HG03558 (cell line): Measurements from ENCODE around the gene TFF2.

Experiments
- ATAC-seq: cut with Tn5 transposase; IDR thresholded peaks from one replicate; pipeline ENCODE4 v1.9.1; 2021; ENCODE audit warnings: moderate number of reproducible peaks; ENCODE audit not compliant: unreplicated experiment; ENCODE audit errors: extremely low read depth

Gene TFF2

DNA sequence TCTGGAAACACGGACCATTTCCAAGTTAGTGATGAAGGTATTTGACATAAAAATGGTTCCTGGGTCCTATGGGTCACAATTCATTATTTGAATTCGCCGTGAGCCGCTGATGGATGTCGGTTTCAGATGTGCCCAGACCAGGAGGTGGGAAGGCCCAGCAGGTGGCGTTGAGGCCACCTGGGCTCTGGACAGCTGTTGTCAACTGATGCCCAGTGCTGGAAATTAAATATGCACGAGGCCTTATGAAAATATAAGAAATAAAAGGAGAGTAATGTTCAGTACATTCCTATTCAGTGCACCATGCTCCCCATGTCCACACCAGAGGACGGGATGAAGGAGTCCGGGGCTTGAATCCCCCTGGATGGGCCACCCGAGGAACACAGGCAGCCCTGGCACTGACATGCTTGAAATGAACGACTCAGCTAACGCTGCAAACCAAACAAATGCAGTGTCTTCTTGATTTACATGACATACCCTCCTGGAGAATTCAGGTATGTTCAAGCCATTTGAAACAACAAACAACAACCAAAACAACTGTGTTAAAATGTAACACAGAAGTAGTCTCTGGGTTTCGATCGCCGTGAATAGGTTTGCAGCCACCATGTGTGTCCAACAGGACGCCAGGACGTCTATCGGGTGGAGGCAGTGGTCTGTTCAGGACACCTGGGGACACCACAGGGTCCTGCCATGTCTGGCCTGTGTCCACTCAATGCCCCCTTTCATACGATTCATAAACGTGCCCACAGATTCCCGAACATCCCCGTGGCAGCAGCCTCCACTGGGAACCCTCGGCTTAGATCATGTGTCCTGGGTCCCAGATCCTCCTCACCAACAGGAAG, 41.7 kb downstream of the TFF2 start:
- ATAC-seq = no peak

DNA sequence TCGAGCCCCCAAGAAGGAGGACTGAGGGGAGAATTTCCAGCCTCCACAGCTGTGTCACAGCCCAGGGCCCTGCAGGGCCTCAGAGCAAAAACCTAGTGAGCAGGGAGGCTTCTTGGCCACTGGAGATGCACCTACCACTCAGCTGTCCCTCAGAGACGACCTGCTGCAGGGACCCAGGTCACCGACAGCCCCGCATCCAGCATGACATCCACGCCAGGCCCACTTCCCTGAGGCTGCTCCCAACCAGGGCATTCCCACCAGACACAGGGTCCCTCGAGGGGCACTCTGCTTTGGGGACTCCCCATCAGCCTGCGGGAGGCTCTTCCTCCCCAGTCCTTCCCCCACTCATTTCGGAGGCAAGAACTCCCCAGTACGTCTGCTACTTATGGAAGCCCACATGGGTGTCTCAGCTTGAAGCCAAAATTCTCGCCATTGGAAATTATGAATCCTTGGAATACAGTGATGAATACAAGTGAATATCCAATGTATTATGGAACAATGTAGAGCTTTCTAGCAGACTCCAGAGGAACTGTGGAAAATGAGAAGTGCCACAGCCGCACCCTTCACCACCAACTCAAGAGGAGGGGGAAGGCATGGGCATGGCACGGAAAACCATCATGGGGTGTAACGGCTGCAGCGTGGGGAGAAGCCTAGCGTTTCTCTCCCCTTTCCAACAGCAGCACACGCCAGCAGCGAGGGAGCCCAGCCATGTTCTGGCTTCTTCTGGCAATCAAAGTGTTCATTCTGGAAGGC, 42.5 kb downstream of the TFF2 start:
- ATAC-seq = no peak

DNA sequence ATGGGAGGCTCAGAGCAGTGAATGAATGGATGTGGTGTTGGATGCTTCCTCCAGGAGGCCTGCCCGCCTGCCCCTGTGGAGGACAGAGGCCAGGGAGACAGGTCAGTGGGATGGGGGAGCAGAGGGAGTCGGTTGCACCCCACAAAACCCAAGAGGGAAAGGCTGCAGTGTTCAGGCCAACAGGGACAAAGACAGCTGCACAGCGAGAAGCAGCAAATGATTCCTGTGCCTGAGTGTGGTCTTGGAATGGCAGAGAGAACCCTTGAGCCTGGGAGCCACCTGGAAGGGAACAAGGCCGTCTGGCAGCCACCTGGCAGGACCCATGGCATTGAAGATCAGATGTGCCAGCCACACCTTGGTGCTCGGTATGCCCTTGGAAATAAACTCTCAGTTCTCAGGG, 43.7 kb downstream of the TFF2 start:
- ATAC-seq = no peak

DNA sequence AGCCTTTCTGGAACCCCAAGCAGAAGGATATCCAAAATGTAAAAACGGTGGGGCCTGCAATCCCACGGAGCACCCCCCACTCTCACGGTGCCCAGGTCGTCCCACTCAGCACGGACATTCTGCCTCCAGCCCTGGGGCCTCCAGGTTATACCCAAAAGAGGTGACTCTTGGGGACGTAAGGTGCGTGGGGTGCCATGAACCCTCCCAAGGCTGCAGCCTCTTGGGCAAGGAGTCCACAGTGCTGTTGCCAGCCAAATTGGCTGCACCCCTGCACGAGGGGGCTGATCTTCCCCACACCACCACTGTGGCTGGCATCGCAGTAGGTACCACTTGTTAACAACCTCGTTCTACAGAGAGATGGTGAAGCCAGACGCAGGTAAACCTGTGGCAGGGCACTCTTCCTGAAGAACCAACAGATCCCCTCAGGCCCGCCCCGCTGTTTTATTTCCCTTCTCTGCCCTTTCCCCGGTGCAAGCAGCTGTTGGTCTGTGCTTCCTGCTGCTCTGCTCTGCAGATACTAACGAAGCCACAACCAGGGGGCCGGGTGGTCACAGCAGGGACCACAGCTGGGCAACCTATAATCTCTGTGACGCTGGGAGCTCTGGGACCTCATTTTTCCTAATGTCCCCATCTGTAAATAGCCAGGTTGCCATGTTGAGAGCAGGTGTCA, 44.3 kb downstream of the TFF2 start:
- ATAC-seq = no peak

DNA sequence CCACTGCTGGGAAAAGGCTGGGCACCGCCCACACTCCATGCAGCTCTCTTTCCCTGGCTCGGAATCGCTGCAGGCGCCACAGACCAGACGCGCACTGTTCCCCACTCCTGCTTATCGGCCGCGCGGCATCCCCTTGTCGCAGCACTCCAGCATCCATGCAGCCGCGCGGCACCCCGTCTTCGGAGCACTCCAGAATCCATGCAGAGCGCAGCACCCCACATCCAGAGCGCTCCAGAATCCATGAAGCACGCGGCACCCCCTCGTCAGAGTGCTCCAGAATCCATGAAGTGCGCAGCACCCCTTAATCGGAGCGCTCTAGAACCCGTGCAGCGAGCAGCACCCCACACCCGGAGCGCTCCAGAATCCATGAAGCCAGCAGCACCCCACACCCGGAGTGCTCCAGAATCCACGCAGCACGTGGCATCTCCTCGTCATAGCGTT, 45.1 kb downstream of the TFF2 start:
- ATAC-seq = no peak

DNA sequence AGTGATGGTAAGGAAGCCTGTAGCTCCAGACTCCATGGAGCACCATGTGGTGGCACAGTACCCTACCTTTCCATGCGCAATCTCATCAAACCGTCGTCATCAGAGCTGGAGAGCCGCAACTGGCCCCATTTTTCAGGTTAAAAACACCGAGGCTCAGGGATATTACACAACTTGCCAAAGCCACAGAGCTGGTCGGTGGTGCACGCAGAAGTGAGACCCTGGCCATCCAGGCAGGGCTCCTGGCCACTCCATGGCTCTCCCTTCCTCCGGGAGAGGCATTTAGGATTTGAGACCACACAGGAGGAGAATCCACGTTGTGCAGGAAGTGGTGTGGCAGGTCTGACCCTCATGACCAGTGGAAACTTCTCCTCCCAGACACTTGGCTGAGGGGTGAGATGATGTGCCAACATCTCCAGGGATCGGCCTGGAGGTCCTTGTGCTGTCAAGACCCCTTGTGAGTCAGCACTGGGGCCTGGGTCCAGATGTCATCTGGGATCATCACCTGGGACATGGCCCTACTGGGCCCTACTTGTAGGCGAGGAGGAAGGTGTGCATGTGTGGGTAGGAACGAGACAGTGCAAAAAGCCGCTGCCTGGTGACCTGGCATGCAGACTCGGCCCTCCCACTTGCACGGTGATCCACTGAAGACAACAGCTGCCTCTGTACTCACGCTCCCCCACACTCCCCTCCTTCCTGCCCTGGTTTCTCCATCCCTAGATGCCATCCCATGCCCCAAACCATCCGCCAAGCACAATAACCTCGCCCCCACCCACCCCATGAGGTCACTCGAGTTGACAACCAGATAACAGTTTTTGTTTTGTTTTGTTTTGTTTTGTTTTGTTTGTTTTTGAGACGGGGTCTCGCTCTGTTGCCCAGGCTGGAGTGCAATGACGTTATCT, 46.0 kb downstream of the TFF2 start:
- no peak for ATAC-seq

DNA sequence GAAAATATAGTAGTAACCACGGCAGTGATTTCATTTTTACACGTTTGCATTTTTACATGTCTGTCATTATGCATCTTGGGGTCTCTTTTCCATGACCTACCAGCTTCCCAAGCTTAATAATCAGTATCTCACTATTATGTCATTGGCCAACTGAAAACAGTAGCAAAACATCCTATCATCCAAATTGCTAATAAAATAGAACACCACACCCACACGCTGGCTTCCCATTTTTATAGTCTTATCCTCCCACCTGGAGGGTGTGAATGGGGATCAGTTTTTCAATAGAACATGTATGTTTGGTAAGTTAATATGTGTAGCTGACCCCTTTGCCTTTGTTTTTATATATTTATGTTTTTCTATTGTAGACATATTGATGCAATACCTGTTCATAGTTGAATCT, 47.4 kb downstream of the TFF2 start:
- no peak for ATAC-seq

DNA sequence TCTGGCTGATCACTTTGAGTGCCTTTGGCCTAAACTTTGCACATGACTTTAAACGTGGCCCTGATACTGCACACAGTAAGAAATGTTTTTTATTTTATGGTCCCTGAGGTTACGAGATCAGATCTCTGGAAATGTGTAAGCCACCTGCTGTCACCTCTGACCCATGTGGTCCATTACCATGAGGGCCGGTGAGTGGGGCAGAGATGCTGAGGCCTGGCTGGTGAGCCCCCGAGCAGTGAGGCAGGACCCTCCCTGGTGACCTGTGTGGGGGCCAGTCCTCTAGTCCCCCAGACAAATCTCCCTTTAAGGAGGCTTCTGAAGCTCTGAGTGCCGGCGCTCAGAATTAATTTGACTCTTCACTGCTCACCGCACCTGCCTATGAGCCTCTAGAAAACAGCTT, 48.0 kb downstream of the TFF2 start:
- ATAC-seq = no peak

DNA sequence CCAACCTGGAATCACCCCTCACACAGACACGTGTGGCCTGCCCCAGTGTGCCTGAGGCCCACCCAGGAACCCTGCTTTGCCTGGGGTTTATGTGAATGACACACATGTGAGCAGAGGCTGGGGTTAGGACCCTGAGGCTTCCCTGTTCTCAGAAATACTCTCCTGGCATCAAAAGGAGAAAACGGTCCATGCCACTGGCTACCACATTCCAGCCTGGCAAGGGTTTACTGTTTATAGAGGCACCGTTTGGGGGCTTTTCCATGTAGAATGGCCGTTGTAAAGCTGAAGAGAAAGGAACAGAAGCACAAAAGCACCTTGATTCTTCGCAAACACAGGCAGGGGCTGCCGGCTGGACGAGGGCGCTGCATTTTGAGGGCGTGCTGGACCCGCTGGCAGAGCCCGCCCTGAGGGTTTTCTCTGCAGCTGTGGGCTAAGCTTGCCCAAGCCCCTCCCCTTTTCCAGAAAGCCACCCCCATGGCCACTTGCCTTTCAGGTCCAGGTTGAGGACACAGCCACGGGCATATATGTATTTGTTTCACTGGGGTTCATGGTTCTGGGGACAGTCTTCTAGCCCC, 48.6 kb downstream of the TFF2 start:
- ATAC-seq = no peak

DNA sequence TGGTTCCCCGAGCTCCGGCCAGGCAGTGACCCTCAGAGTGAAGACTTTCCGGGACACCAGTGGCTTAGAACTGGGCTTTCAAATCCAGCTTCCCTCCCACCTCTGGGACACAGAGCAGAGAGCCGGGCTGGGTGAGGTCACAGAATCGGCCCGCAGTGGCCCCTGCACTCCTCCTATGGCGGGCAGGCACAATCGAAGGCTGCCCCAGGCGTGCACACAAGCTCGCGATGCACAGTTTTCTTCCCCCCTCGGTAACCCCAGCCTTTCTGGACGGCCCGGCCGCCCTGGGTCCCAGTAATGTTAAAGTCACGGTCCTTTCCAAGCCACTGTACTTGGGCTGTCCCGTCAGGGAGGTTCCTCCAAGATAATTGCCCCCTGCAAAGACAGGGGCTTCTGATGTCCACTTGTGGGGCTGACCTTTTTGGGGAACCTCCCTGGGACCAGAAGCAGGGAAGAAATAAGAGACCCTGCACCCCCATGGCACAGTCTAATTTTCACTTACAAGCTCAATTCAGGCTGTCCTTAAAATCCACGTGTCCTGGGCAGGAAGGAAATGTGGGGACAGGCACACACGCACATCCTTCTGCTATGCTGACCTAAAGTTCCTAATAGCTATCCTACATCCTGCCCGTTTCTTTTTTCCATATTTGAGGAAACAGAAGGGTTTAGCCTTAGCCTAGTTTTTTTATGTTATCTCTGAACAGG, 49.3 kb downstream of the TFF2 start:
- no peak for ATAC-seq

DNA sequence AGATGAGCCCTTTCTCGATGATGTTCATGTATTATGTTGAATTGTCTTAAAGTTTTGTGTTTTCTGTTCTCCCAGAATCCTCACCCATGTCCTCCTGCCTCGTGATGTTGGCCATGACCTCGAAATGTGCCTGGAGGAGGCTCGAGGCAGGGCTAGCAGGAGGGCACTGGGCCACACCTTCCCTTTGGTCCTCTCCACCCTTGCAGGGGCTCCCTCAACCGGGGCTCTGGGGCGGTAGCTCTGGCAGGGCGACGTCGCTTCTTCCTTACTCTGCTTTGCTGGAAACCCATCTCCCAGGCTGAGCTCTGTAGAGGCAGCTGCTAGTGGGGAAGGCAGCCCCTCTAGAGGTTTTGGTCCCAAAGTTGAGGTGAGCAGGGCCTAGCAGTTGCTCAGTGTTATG, 49.8 kb downstream of the TFF2 start:
- no peak for ATAC-seq

DNA sequence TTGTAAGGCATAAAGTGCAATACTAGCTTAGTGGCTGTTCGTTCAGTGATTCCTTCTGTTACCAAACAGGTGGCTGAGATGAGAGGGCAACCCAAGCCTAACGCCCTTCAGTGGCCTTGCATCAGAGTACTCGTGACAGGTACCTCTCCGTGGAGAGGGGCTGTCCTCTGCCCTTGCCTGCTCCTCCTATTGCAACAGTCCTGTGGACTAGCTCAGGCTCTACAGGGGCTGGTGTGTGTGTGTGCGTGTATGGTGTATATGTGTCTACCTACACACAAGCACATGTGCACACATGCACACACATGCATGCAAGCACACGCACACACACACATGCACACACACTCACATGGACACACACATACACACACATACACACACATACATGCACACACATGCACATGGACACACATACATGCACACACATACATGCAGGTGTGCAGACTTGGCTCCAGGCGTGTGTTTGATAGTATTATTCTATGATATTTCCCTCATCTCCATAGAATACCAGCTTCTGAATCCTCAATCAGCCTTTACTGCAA, 50.7 kb downstream of the TFF2 start:
- no peak for ATAC-seq

DNA sequence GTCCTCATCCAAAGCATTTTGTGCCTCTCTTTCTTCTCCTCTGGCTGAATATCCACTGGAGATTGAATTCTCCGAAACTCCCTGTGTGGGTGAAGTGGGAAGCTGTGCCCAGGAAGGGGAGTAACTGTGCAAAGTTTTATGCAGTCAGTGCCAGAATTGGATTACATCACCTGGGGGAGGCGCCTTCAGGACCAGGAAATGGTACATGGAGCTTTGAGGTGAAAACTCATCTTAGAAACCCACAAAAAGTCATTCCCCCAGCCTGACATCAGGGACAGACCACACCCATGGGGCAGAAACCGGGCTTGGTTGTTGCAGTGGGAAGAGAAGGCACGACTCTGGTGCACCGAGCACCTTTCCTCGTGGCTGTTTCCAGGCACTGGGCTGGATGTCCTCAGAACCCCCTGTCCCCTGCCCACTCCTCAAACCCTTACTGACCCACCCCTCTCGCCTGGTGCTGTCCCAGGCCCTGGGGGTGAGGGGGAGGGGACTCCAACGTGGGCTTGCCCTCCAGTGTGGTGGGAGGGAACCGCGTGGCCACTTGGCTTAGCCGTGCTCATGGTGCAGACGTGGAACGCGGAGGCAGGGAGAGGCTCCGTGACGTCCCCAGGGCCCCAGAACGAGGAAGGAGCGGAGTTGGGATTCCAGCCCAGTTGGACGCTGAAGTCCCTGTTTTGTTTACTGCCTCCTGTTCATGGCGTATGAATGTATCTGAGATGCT, 51.3 kb downstream of the TFF2 start:
- ATAC-seq = no peak

DNA sequence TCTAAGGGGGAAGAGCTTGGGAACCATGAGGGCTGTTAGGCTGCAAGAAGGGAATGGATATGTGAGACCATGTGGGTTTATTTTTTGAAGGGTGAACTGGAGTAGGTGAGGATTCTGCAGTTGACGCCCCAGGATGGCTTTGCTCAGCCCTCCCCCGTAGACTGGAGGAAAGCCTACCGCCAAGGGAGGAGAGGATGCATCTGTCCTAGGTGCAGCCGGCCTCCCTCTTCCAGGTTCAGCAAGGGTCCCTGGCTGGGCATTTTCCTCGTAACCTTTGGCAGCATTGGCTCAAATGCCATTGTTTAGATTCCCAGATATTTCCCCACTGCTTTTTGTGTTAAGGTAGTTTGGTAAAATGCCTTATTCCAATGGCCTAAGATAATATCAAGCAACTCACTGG, 52.1 kb downstream of the TFF2 start:
- ATAC-seq = no peak

DNA sequence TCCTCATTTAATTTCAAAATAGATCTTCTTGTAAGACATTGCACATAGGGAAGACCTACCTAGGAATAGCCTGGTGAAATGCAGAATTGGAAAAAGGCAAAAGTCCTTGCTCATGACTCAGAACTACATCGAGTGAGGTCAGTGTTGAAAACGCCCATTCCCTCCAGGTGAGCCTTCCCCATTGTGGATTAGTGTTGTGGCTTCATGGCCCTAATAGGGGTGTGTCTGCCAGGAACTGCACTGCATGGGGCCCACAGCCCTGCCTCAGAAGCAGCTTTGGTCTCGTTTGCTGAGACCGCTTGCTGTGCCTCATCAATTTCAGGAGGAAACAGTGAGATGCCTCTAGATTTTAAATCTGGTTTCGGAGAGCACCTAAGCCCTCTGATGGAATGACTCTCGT, 52.6 kb downstream of the TFF2 start:
- ATAC-seq = no peak

DNA sequence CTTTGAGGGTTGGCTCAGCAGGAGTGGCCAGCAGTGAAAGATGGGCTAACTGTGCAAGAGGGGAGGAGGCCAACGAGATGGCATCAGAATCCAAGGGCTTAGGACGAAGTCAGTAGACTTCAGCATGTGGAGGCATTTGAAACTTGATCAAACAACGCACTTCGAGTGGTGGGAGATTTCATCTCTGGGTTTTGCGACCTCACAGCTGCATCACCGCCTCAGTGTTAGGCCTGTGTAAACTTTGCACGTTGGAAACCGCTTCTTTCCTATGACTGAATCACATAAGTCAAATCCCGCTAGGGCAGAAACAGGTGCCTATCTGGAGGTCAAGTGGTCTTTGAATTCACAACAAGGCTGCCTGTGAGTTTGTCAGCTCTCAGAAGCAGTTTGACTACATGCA, 53.4 kb downstream of the TFF2 start:
- ATAC-seq = no peak

DNA sequence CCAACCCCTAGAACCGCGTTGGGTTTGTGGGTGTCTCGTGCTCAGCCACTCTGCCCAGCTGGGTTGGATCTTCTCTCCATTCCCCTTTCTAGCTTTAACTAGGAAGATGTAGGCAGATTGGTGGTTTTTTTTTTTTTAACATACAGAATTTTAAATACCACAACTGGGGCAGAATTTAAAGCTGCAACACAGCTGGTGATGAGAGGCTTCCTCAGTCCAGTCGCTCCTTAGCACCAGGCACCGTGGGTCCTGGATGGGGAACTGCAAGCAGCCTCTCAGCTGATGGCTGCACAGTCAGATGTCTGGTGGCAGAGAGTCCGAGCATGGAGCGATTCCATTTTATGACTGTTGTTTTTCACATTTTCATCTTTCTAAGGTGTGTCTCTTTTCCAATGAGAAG, 54.3 kb downstream of the TFF2 start:
- ATAC-seq = no peak
